ENCODE measurements around the gene TMEM37. TPM values are rescaled to one million over a fixed set of nuclear protein-coding genes. Genes with fewer than 3 reads are reported as not detected.

The TMEM37 gene
- total and polyA plus RNA-seq, 2 of the 13 experiments (the other 11 are each of a cell fraction or from before 2014, with no cell fraction given) = 37.7 to 115 TPM

GRCh38 chr2:119425620-119426395 is 5.8 kb upstream of the TMEM37 start (continued):
- TF ChIP-seq ZNF816 (CRISPR knock-in tag; IDR thresholded peaks at IDR 0.05; ENCODE audit: borderline replicate concordance) (no peak), HNRNPK (IDR thresholded peaks at IDR 0.05; ENCODE audit: low read depth, low read length, poor library complexity, severe bottlenecking) (no peak), HNF1B (CRISPR knock-in tag; IDR thresholded peaks at IDR 0.05) (peak; percentile 86), REPIN1 (CRISPR knock-in tag; IDR thresholded peaks at IDR 0.05; ENCODE audit: borderline replicate concordance, low read depth) (no peak), AHDC1 (CRISPR knock-in tag; IDR thresholded peaks at IDR 0.05; ENCODE audit: borderline replicate concordance) (peak; percentile 62; the same call in 1 of the 2 replicates), HNF1A (IDR thresholded peaks at IDR 0.05; ENCODE audit: low read depth) (peak; percentile 90), HNF1A (CRISPR knock-in tag; IDR thresholded peaks at IDR 0.05; ENCODE audit: borderline replicate concordance) (peak; percentile 78), CREB1 (IDR thresholded peaks at IDR 0.05) (no peak), CREB1 (CRISPR knock-in tag; IDR thresholded peaks at IDR 0.05) (0 out of 2 replicates have a peak, but pooled peaks have one; percentile 61), MLLT10 (CRISPR knock-in tag; IDR thresholded peaks at IDR 0.05) (no peak), MIXL1 (CRISPR knock-in tag; IDR thresholded peaks at IDR 0.05) (peak; percentile 66), ZFP91 (CRISPR knock-in tag; IDR thresholded peaks at IDR 0.05; ENCODE audit: borderline replicate concordance) (peak; percentile 98), ZNF414 (CRISPR knock-in tag; IDR thresholded peaks at IDR 0.05) (peak; percentile 73; the same call in 1 of the 2 replicates), SAFB2 (CRISPR knock-in tag; IDR thresholded peaks at IDR 0.05; ENCODE audit: borderline replicate concordance, low read depth) (no peak)

All from HepG2 (cell line).